RWPE2 (cell line): Measurements from ENCODE around the gene KLLN.
"Not testable (repeated sequence)": the region's sequence is repeated elsewhere in the genome, so short reads cannot be mapped to it uniquely, and the experiment has no call there.

ENCODE experiments used
- ATAC-seq: fragments of 200-7000 bp; cut with Tn5 transposase; 3 replicates; pipeline ENCODE4 v1.9.1; 2021; ENCODE audit warnings: low read depth
- DNase-seq: peaks from one replicate; pipeline ENCODE4 v3.0.0-alpha.2; 2020; ENCODE audit warnings: low spot score
- H3K27ac ChIP-seq: fragments of 450-650 bp; 2 replicates; pipeline ENCODE4 v1.5.1; 2017; ENCODE audit warnings: mild to moderate bottlenecking; ENCODE audit not compliant: poor library complexity, severe bottlenecking
- H3K27me3 ChIP-seq: fragments of 250-450 bp; sonication (Bioruptor Pico); 2 replicates; pipeline ENCODE4 v1.5.1; 2021; ENCODE audit warnings: mild to moderate bottlenecking, moderate library complexity; ENCODE audit not compliant: insufficient read depth, poor library complexity, severe bottlenecking
- H3K36me3 ChIP-seq: fragments of 250-450 bp; sonication (Bioruptor Pico); 2 replicates; pipeline ENCODE4 v1.5.1; 2020; ENCODE audit warnings: low read depth, mild to moderate bottlenecking, moderate library complexity
- H3K4me1 ChIP-seq: fragments of 250-450 bp; sonication (Bioruptor Pico); 2 replicates; pipeline ENCODE4 v1.5.1; 2021; ENCODE audit warnings: mild to moderate bottlenecking, moderate library complexity; ENCODE audit not compliant: insufficient read depth, poor library complexity, severe bottlenecking
- H3K4me3 ChIP-seq: fragments of 250-450 bp; sonication (Bioruptor Pico); 2 replicates; pipeline ENCODE4 v1.5.1; 2021; ENCODE audit warnings: mild to moderate bottlenecking, moderate library complexity; ENCODE audit not compliant: severe bottlenecking
- H3K9me3 ChIP-seq: fragments of 250-450 bp; sonication (Bioruptor Pico); 2 replicates; pipeline ENCODE4 v1.5.1; 2021; ENCODE audit warnings: mild to moderate bottlenecking, moderate library complexity; ENCODE audit not compliant: severe bottlenecking
- CTCF ChIP-seq: fragments of 450-650 bp; IDR thresholded peaks from one replicate; pipeline ENCODE4 v1.5.1; 2017; ENCODE audit warnings: mild to moderate bottlenecking, moderate library complexity; ENCODE audit not compliant: poor library complexity, severe bottlenecking

The KLLN gene

GRCh38 chr10:87836098-87836497 lies 27.2 kb downstream of the KLLN start:
- TF ChIP-seq CTCF: no peak
- no peak overlapping the region for H3K27ac ChIP-seq
- DNase-seq: no peak

DNA sequence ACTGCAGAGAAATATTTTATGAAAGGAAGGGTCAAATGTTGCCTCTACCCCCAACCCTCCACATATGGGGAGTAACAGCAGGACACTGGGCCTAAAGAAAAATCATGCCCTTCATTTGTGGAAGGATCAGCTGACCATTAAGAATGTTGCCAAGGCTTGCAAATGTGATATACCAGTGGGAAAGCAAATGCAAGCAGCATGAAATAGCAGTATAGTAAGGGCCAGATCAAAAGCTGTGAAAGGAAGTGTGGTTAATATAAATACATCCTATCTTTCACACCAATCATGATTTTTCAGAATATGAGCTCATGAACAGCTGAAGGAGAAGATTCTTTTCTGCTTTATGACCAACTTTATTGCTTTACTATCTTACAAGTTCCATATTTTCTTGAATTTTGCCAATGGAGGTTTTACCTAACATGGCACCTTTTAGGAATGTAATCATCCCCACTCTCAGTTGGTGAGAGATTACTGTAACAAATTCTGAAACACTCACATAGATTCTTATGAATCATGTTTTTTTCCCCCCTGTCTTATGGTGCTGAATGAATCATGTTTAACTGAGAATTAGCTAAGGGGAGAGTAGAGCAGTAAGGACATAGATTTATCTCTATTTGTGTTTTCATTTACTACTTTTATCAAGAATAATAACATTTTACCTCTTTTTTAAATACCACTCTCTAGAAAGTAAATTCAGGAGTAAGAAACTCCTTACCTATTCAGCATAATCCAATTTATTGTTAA lies 33.2 kb downstream of the KLLN start:
- Histone ChIP-seq H3K27ac (no peak overlapping the region), H3K27me3 (no peaks in the 10 kb centered on the region), H3K4me1 (no peaks in the 10 kb centered on the region), H3K9me3 (no peaks in the 10 kb centered on the region), H3K4me3 (no peak overlapping the region), H3K36me3 (no peaks in the 10 kb centered on the region)
- ATAC-seq: 0 out of 3 replicates have a peak, but pooled peaks have one; percentile 41
- no peak for TF ChIP-seq CTCF
- DNase-seq: no peak

More at GRCh38 chr10:87836098-87836497, 27.2 kb downstream of the KLLN start:
- Histone ChIP-seq H3K4me1 (no peaks in the 10 kb centered on the region), H3K36me3 (no peaks in the 10 kb centered on the region), H3K27me3 (no peaks in the 10 kb centered on the region), H3K4me3 (no peak overlapping the region), H3K9me3 (no peaks in the 10 kb centered on the region)
- no peak for ATAC-seq

DNA sequence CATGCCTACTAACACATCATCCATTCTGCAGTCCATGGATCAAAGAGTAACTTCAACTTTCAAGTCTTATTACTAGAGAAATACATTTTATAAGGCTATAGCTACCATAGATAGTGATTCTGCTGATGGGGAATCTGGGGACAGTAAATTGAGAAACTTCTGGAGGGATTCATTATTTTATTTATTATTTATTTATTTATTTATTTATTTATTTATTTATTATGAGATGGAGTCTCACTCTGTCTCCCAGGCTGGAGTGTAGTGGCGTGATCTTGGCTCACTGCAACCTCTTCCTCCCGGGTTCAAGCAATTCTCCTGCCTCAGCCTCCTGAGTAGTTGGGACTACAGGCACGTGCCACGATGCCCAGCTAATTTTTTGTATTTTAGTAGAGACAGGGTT lies 34.3 kb downstream of the KLLN start:
- not testable (repeated sequence) for H3K36me3 ChIP-seq, H3K9me3 ChIP-seq, H3K27ac ChIP-seq, H3K4me1 ChIP-seq, H3K4me3 ChIP-seq, ATAC-seq, H3K27me3 ChIP-seq, DNase-seq

DNA sequence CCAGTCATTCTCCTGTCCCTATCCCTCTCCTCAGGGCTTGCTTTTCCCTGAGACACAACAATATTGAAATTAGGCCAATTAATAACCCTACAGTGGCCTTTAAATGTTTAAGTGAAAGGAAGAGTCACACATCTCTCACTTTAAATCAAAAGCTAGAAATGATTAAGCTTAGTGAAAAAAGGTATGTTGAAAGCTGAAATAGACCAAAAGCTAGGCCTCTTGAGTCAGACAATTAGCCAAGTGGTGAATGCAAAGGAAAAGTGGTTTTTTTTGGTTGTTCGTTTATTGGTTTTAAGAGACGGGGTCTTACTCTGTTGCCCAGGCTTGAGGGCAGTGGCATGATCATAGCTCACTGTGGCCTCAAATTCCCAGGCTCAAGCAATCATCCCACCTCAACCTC lies 35.7 kb downstream of the KLLN start:
- no peak for DNase-seq
- Histone ChIP-seq H3K9me3 (no peaks in the 10 kb centered on the region), H3K36me3 (no peaks in the 10 kb centered on the region), H3K4me1 (no peaks in the 10 kb centered on the region), H3K27me3 (no peaks in the 10 kb centered on the region), H3K4me3 (no peak overlapping the region), H3K27ac (no peak overlapping the region)
- no peak for ATAC-seq
- no peak for TF ChIP-seq CTCF

GRCh38 chr10:87826653-87827052 lies 36.7 kb downstream of the KLLN start:
- ATAC-seq (no peak), DNase-seq (no peak)
- no peaks in the 10 kb centered on the region for H3K27me3 ChIP-seq
- no peaks in the 10 kb centered on the region for H3K36me3 ChIP-seq
- H3K9me3 ChIP-seq: no peaks in the 10 kb centered on the region
- no peak for TF ChIP-seq CTCF
- no peak overlapping the region for H3K27ac ChIP-seq
- no peak overlapping the region for H3K4me3 ChIP-seq
- H3K4me1 ChIP-seq: no peaks in the 10 kb centered on the region
